Nephron progenitor cell (in vitro differentiated cells): ENCODE data around the gene ACAA2.

Experiments used
- DNase-seq: peaks from one replicate; pipeline ENCODE4 v3.0.0; 2021
- H3K27ac Mint-ChIP-seq: 2 replicates; pipeline ENCODE4 v1.8.0; 2021; ENCODE audit warnings: mild to moderate bottlenecking, moderate library complexity, mixed read lengths
- H3K27me3 Mint-ChIP-seq: 2 replicates; pipeline ENCODE4 v1.8.0; 2021; ENCODE audit warnings: mild to moderate bottlenecking, low read depth, mixed read lengths; ENCODE audit not compliant: poor library complexity
- H3K36me3 Mint-ChIP-seq: 2 replicates; pipeline ENCODE4 v1.8.0; 2021; ENCODE audit warnings: low read depth, mixed read lengths
- H3K4me1 Mint-ChIP-seq: 2 replicates; pipeline ENCODE4 v1.8.0; 2021; ENCODE audit warnings: mixed read lengths
- H3K4me3 Mint-ChIP-seq: 2 replicates; pipeline ENCODE4 v1.8.0; 2021; ENCODE audit warnings: mild to moderate bottlenecking, moderate library complexity, mixed read lengths
- H3K9me3 Mint-ChIP-seq: 2 replicates; pipeline ENCODE4 v1.8.0; 2021; ENCODE audit warnings: mild to moderate bottlenecking, moderate library complexity, mixed read lengths
- CTCF ChIP-seq: fragments of 200-600 bp; sonication (generic); IDR thresholded peaks from 2 replicates; pipeline ENCODE4 v1.5.0; 2021; ENCODE audit warnings: antibody characterized with exemption

The ACAA2 gene

GRCh38 chr18:49738721-49739120 lies 74.6 kb downstream of the ACAA2 start:
- Mint-ChIP-seq H3K4me1 (peaks cover 17% of the 10 kb centered on the region), H3K36me3 (no peaks in the 10 kb centered on the region), H3K9me3 (peaks cover 3% of the 10 kb centered on the region), H3K27ac (no peak overlapping the region), H3K4me3 (no peak overlapping the region), H3K27me3 (no peaks in the 10 kb centered on the region)
- no peak for DNase-seq
- no peak for TF ChIP-seq CTCF

- H3K4me1 Mint-ChIP-seq = peaks cover 32% of the 10 kb centered on the region
- H3K36me3 Mint-ChIP-seq = no peaks in the 10 kb centered on the region
- no peak overlapping the region for H3K27ac Mint-ChIP-seq
- H3K4me3 Mint-ChIP-seq = no peak overlapping the region
- H3K27me3 Mint-ChIP-seq = no peaks in the 10 kb centered on the region
- peaks cover 3% of the 10 kb centered on the region for H3K9me3 Mint-ChIP-seq
- DNase-seq = no peak
- TF ChIP-seq CTCF = no peak
These were observed 78.5 kb downstream of the ACAA2 start for GRCh38 chr18:49734836-49735235.

- H3K36me3 Mint-ChIP-seq = no peaks in the 10 kb centered on the region
- TF ChIP-seq CTCF = no peak
- H3K4me3 Mint-ChIP-seq = no peak overlapping the region
- H3K27ac Mint-ChIP-seq = no peak overlapping the region
- DNase-seq = no peak
- no peaks in the 10 kb centered on the region for H3K27me3 Mint-ChIP-seq
- H3K4me1 Mint-ChIP-seq = peaks cover 27% of the 10 kb centered on the region
- peaks cover 3% of the 10 kb centered on the region for H3K9me3 Mint-ChIP-seq
These were observed 79.3 kb downstream of the ACAA2 start for GRCh38 chr18:49733896-49734585.

- no peak for DNase-seq
- no peak for TF ChIP-seq CTCF
- H3K36me3 Mint-ChIP-seq = no peaks in the 10 kb centered on the region
- peaks cover 21% of the 10 kb centered on the region for H3K4me1 Mint-ChIP-seq
- no peak overlapping the region for H3K27ac Mint-ChIP-seq
- no peaks in the 10 kb centered on the region for H3K27me3 Mint-ChIP-seq
- H3K9me3 Mint-ChIP-seq = peaks cover 3% of the 10 kb centered on the region
- no peak overlapping the region for H3K4me3 Mint-ChIP-seq
These were observed 80.0 kb downstream of the ACAA2 start for GRCh38 chr18:49733321-49733720.
